GM12891 (cell line): ENCODE data around the gene LRP6.

Source experiments
- POLR2A ChIP-seq: IDR thresholded peaks from 2 replicates; pipeline ENCODE4 v1.6.1; 2011; ENCODE audit warnings: low read depth, low read length, control low read depth
- POLR2AphosphoS5 ChIP-seq: IDR thresholded peaks from 2 replicates; pipeline ENCODE4 v1.6.1; 2011; ENCODE audit warnings: low read depth, low read length, control low read depth

- TF ChIP-seq POLR2A (no peak), POLR2AphosphoS5 (no peak)
Observed at GRCh38 chr12:12236896-12237295, 29.9 kb downstream of the LRP6 start.
